K562 (cell line): ENCODE measurements around the gene KIF9. TPM values are rescaled to one million over a fixed set of nuclear protein-coding genes. Genes with fewer than 3 reads are reported as not detected.

Experiments
- ATAC-seq: fragments of 200-7000 bp; cut with Tn5 transposase; 3 replicates; pipeline ENCODE4 v1.9.1; 2020; ENCODE audit warnings: moderate library complexity
- BruUV-seq: library from RNA; stranded (reverse); fragments of 400-500 nt; replicated peaks from 2 replicates; lab custom pipeline; 2021; lab: Mats Ljungman, UMichigan
- CTCF ChIA-PET: fragments of 300-600 bp; formaldehyde crosslinking; extraction: SDS; loops from one replicate; lab custom pipeline; 2021; ENCODE audit warnings: low intra/inter-chr PET ratio; lab: Yijun Ruan, JAX
- POLR2A ChIA-PET: fragments of 300-600, 350-650 bp; sonication (Branson Sonifier 250); formaldehyde crosslinking; extraction: SDS; loops from one replicate; lab custom pipeline; 2021; ENCODE audit warnings: antibody characterized with exemption, inconsistent platforms; lab: Yijun Ruan, JAX
- DNase-seq, 4 experiments: peaks; one replicate each; pipeline versions ENCODE4 v3.0.0 to v3.0.0-alpha.2; 2011 to 2018; ENCODE audit warnings: low spot score in 3 of 4, mixed read lengths in 3 of 4; ENCODE audit errors: extremely low read depth in 1 of 4
- FAIRE-seq: peaks from 2 replicates; lab custom pipeline; 2011; peaks lifted over from hg19 to GRCh38; lab: Jason Lieb, UNC
- H2AFZ ChIP-seq: 2 replicates; pipeline ENCODE4 v1.6.0; 2011; ENCODE audit warnings: low read depth, low read length, control low read depth, inconsistent platforms
- H3K27ac ChIP-seq: fragments of 200-600 bp; 3 replicates; pipeline ENCODE4 v1.8.0; 2011; ENCODE audit warnings: low read depth, mild to moderate bottlenecking, control low read depth, inconsistent platforms, low read length, moderate library complexity, mixed read lengths; ENCODE audit errors: extremely low read depth
- H3K27me3 ChIP-seq, 2 experiments: fragments of 300-600 bp in 1 of 2; 2 replicates in 1 of 2; 3 replicates in 1 of 2; pipeline versions ENCODE4 v1.6.0 to v1.8.0; 2011; ENCODE audit warnings: inconsistent platforms in 2 of 2, low read length in 2 of 2, mild to moderate bottlenecking in 1 of 2, mixed read lengths in 1 of 2, moderate library complexity in 1 of 2; ENCODE audit not compliant: control insufficient read depth in 2 of 2, insufficient read depth in 2 of 2
- H3K36me3 ChIP-seq: fragments of 300-600 bp; 3 replicates; pipeline ENCODE4 v1.8.0; 2011; ENCODE audit warnings: mild to moderate bottlenecking, low read length, inconsistent platforms; ENCODE audit not compliant: control insufficient read depth, insufficient read depth
- H3K4me1 ChIP-seq, 2 experiments: fragments of 200-600 bp in 1 of 2; replicated peaks in 1 of 2; 2 replicates in 1 of 2; 3 replicates in 1 of 2; pipeline versions ENCODE4 v1.5.1 to v1.8.0; 2011; ENCODE audit warnings: inconsistent platforms in 2 of 2, low read length in 2 of 2, mild to moderate bottlenecking in 1 of 2, mixed read lengths in 1 of 2, moderate library complexity in 1 of 2; ENCODE audit not compliant: control insufficient read depth in 2 of 2, insufficient read depth in 2 of 2
- H3K4me2 ChIP-seq: 2 replicates; pipeline ENCODE4 v1.6.1; 2011; ENCODE audit warnings: low read length, control low read depth, inconsistent platforms, mixed read lengths; ENCODE audit not compliant: insufficient read depth
- H3K4me3 ChIP-seq: fragments of 200-600 bp; sonication (generic), shearing (Covaris generic); 2 replicates; pipeline ENCODE4 v1.5.1; 2016; ENCODE audit warnings: control low read depth, inconsistent platforms
- H3K79me2 ChIP-seq: fragments of 200-600 bp; 3 replicates; pipeline ENCODE4 v1.8.0; 2011; ENCODE audit warnings: low read length, inconsistent platforms; ENCODE audit not compliant: control insufficient read depth, insufficient read depth
- H3K9ac ChIP-seq, 2 experiments: 2 replicates each; pipeline versions ENCODE4 v1.6.0 to v1.6.1; 2011; ENCODE audit warnings: low read depth in 2 of 2, low read length in 2 of 2, control low read depth in 1 of 2, inconsistent platforms in 1 of 2, mild to moderate bottlenecking in 1 of 2, mixed read lengths in 1 of 2; ENCODE audit not compliant: insufficient read depth in 1 of 2
- H3K9me1 ChIP-seq: one replicate; pipeline ENCODE4 v1.6.0; 2011; ENCODE audit warnings: inconsistent platforms, mild to moderate bottlenecking, low read length, moderate library complexity; ENCODE audit not compliant: control insufficient read depth, insufficient read depth
- H3K9me3 ChIP-seq: replicated peaks from 2 replicates; pipeline ENCODE4 v1.5.1; 2011; ENCODE audit warnings: low read depth, low read length, inconsistent platforms; ENCODE audit not compliant: control insufficient read depth, insufficient read depth
- H4K20me1 ChIP-seq: replicated peaks from 2 replicates; pipeline ENCODE4 v1.6.1; 2011; ENCODE audit warnings: low read length, inconsistent platforms, mixed read lengths; ENCODE audit not compliant: control insufficient read depth, insufficient read depth
- CC2D1A ChIP-seq: fragments of 450-650 bp; IDR thresholded peaks from 2 replicates; pipeline ENCODE4 v1.6.1; 2017; ENCODE audit warnings: mild to moderate bottlenecking
- ELF4 ChIP-seq: fragments of 450-650 bp; formaldehyde crosslinking; IDR thresholded peaks from 2 replicates; pipeline ENCODE4 v1.4.0; 2022; ENCODE audit warnings: missing genetic modification characterization
- HMGXB4 ChIP-seq: sonication (generic); formaldehyde crosslinking; IDR thresholded peaks from 2 replicates; pipeline ENCODE4 v1.8.1; 2023; ENCODE audit warnings: mild to moderate bottlenecking, missing genetic modification reagents
- POLR2AphosphoS2 ChIP-seq: IDR thresholded peaks from 2 replicates; pipeline ENCODE4 v1.6.1; 2012; ENCODE audit warnings: low read length, improper control_type of control experiment
- RB1 ChIP-seq: fragments of 450-650 bp; IDR thresholded peaks from 2 replicates; pipeline ENCODE4 v1.6.1; 2017; ENCODE audit warnings: low read depth, mild to moderate bottlenecking
- REST ChIP-seq, 2 experiments: fragments of 450-650 bp; formaldehyde crosslinking in 1 of 2; IDR thresholded peaks; 2 replicates each; pipeline versions ENCODE4 v1.4.0 to v1.6.1; 2014 to 2020; ENCODE audit warnings: mild to moderate bottlenecking in 2 of 2, borderline replicate concordance in 1 of 2, low read depth in 1 of 2
- VEZF1 ChIP-seq: fragments of 200-800 bp; sonication (Bioruptor generic); IDR thresholded peaks from 2 replicates; pipeline ENCODE4 v1.6.1; 2017; ENCODE audit warnings: missing genetic modification characterization, missing compliant biosample characterization
- ZNF253 ChIP-seq: fragments of 250-450 bp; sonication (Bioruptor Pico); conservative IDR thresholded peaks from 2 replicates; pipeline ENCODE4 v1.6.1; 2021; ENCODE audit warnings: mild to moderate bottlenecking
- ZNF384 ChIP-seq: IDR thresholded peaks from 2 replicates; pipeline ENCODE4 v1.6.1; 2012; ENCODE audit warnings: low read depth, low read length, improper control_type of control experiment
- WGBS: fragments of 100-300 bp; shearing (Covaris generic); methylation state at CpG from one replicate; pipeline ENCODE4 v1.1.6; 2016; ENCODE audit warnings: low coverage, mixed read lengths; ENCODE audit not compliant: insufficient coverage; ENCODE audit errors: missing lambda C conversion rate; 5-methylcytosine and 5-hydroxymethylcytosine counted together
- in situ Hi-C: fragments of 300-500 bp; cut with MboI; formaldehyde crosslinking; loops from 4 replicates; pipeline ENCODE4 v1.15.0; 2018; ENCODE audit warnings: inconsistent platforms, mixed read lengths
- intact Hi-C: fragments of 100-400 bp; cut with micrococcal nuclease; formaldehyde crosslinking; loops from 2 replicates; pipeline ENCODE4 v1.14.2; 2022
- polyA plus RNA-seq, 8 experiments: library from polyadenylated mRNA; depleted of rRNA in 4 of 8; stranded (reverse) in 5 of 8; unstranded in 3 of 8; fragments of >200 nt; fragmentation: Nextera tagmentation in 2 of 8; fragmentation: Illumina TruSeq in 1 of 8; extraction: Ambion mirVana in 2 of 8; extraction: Trizol in 1 of 8; gene quantifications; 2 replicates each; pipeline versions ENCODE4 v1.2.1 to v1.2.3, GENCODE V29; 2011 to 2014; ENCODE audit warnings: inconsistent platforms in 1 of 8, missing spikeins in 1 of 8
- total RNA-seq, 7 experiments: library from RNA; depleted of rRNA in 6 of 7; stranded (reverse); fragments of >200 nt in 6 of 7; fragmentation: Illumina TruSeq in 2 of 7; extraction: Trizol in 2 of 7; gene quantifications; 2 replicates each; pipeline versions ENCODE4 v1.2.1 to v1.2.3, GENCODE V29; 2011 to 2021; ENCODE audit warnings: low replicate concordance in 1 of 7

Gene KIF9
- total and polyA plus RNA-seq, 9 of the 15 experiments (the other 6 are each of a cell fraction or from before 2014, with no cell fraction given): 16.9 to 56.9 (median 25.0) TPM

GRCh38 chr3:47324278-47324865 lies 41.8 kb upstream of the KIF9 start:
- in situ Hi-C loops: loop anchor here (5.0 kb wide), 2 partner anchors 42 to 72 kb away; partner anchors contain the start of genes KIF9 and KLHL18
- POLR2A ChIA-PET: interaction anchor here (0.7 to 1.8 kb wide), 10 partner anchors 10 to 69 kb away, joined by 3 to 8 read pairs (median 4); no protein-coding TSS in a partner anchor
- no peak for TF ChIP-seq ELF4 (CRISPR knock-in tag)
- TF ChIP-seq HMGXB4 (CRISPR knock-in tag): 0 out of 2 replicates have a peak, but pooled peaks have one; percentile 33
- TF ChIP-seq ZNF253 (CRISPR knock-in tag): no peak
- TF ChIP-seq VEZF1 (CRISPR knock-in tag): peak; percentile 26; the same call in 1 of the 2 replicates
- no peak for TF ChIP-seq POLR2AphosphoS2
- peak; percentile 11; the same call in 1 of the 2 replicates for TF ChIP-seq RB1
- peak; percentile 88 for TF ChIP-seq REST (IDR thresholded peaks at IDR 0.05; ENCODE audit: borderline replicate concordance)
- TF ChIP-seq REST (CRISPR knock-in tag; IDR thresholded peaks at IDR 0.05; ENCODE audit: low read depth): no peak
- peak; percentile 83 for TF ChIP-seq ZNF384
- 0 out of 2 replicates have a peak, but pooled peaks have one; percentile 46 for TF ChIP-seq CC2D1A

More at GRCh38 chr3:47324278-47324865, 41.8 kb upstream of the KIF9 start:
- H3K4me2 ChIP-seq: no peak overlapping the region
- CTCF ChIA-PET: interaction anchor here (0.7 to 3.0 kb wide), 7 partner anchors 43 to 458 kb away, joined by 3 to 34 read pairs (median 3); partner anchors contain the start of genes KIF9, KLHL18 and SETD2
- ATAC-seq (peak; percentile 96), FAIRE-seq (peak; percentile 90), DNase-seq (peak; percentile 77 to 87 (median 80))
- BruUV-seq: no TSS peak
- peaks cover 6 to 14% of the 10 kb centered on the region in 2 experiments; a peak in 3 of 5 replicates for H3K4me1 ChIP-seq
- H3K27ac ChIP-seq: no peak overlapping the region
- 0% methylated on average over 2 of the region's 2 CpGs for WGBS
- no peaks in the 10 kb centered on the region for H3K9me3 ChIP-seq
- intact Hi-C loops: loop anchor here (1.0 to 10.0 kb wide), 5 partner anchors 43 to 310 kb away; partner anchors contain the start of gene SETD2
- no peak overlapping the region for H3K9ac ChIP-seq
- peaks cover 4% of the 10 kb centered on the region for H3K9me1 ChIP-seq
- H3K27me3 ChIP-seq: no peaks in the 10 kb centered on the region
- H3K4me3 ChIP-seq: no peak overlapping the region
- peaks cover 6% of the 10 kb centered on the region; the same call in 1 of the 2 replicates for H4K20me1 ChIP-seq
- no peak overlapping the region for H2AFZ ChIP-seq
- no peaks in the 10 kb centered on the region; the same call in 2 of the 3 replicates for H3K79me2 ChIP-seq
- H3K36me3 ChIP-seq: peaks cover 86% of the 10 kb centered on the region
